ENCODE measurements around the gene ZNF135. TPM values are rescaled to one million over a fixed set of nuclear protein-coding genes. Genes with fewer than 3 reads are reported as not detected.

Gene ZNF135
- 10 to 100 TPM in 9 of 10 donors, 1 to 10 TPM in 1; 9.9 to 19.1 (median 13.7) TPM for polyA plus RNA-seq (ENCODE audit: insufficient read length in 10 of 10)
- long read RNA-seq, donor 1, partial matches to known transcripts = 0 of 1 reads
- long read RNA-seq, donor 1, other reads (novel, unspliced or antisense) = 0 of 1 reads
- long read RNA-seq, donor 2, partial matches to known transcripts = 0 of 3 reads
- long read RNA-seq, donor 2, other reads (novel, unspliced or antisense) = 0 of 3 reads
- long read RNA-seq, donor 3 = 0 reads
- long read RNA-seq, donor 4, partial matches to known transcripts = 0 of 1 reads
- long read RNA-seq, donor 4, other reads (novel, unspliced or antisense) = 0 of 1 reads
- long read RNA-seq, donor 5 = 0 reads
- long read RNA-seq, donor 6, partial matches to known transcripts = 6 of 23 reads
- long read RNA-seq, donor 6, other reads (novel, unspliced or antisense) = 16 of 23 reads
- long read RNA-seq, donor 7, partial matches to known transcripts = 0 of 1 reads
- long read RNA-seq, donor 7, other reads (novel, unspliced or antisense) = 0 of 1 reads
- long read RNA-seq, donor 8, partial matches to known transcripts = 0 of 6 reads
- long read RNA-seq, donor 8, other reads (novel, unspliced or antisense) = 5 of 6 reads
- long read RNA-seq, donor 9 = 0 reads

- DNase-seq = peak; percentile 92 to 97 (median 93)
Observed at GRCh38 chr19:58059003-58059670, at the start of gene ZNF135. ZNF135 (plus strand) TSS chr19:58059282; CDS start chr19:58060003, 721 bp downstream.

- DNase-seq = no peak
Observed at GRCh38 chr19:58009301-58009665, 49.8 kb upstream of the ZNF135 start.

GRCh38 chr19:58009666-58010301, 49.3 kb upstream of the ZNF135 start:
- DNase-seq = peak; percentile 88 to 97 (median 93)

GRCh38 chr19:58010507-58010906, 48.6 kb upstream of the ZNF135 start:
- DNase-seq = no peak

- no peak for DNase-seq
Observed at GRCh38 chr19:58014141-58014540, 44.9 kb upstream of the ZNF135 start.

- DNase-seq = no peak
Observed at GRCh38 chr19:58020129-58020528, 39.0 kb upstream of the ZNF135 start.

- DNase-seq = peak; percentile 60 to 89 (median 85)
Observed at GRCh38 chr19:58021541-58022282, 37.4 kb upstream of the ZNF135 start.

GRCh38 chr19:58022283-58022660, 36.8 kb upstream of the ZNF135 start:
- DNase-seq = no peak

- no peak for DNase-seq
Observed at GRCh38 chr19:58024661-58025060, 34.4 kb upstream of the ZNF135 start.

- peak; percentile 86 to 97 (median 96) for DNase-seq
Observed at GRCh38 chr19:58033741-58034476, 25.2 kb upstream of the ZNF135 start, which contains the start of gene ZSCAN1. ZSCAN1 (plus strand) TSS chr19:58034025; CDS start chr19:58037837, 3,812 bp downstream.

- peak in 1 of 3 donors; percentile 41 for DNase-seq
Observed at GRCh38 chr19:58034477-58034793, 24.6 kb upstream of the ZNF135 start.

- DNase-seq = peak in 1 of 3 donors; percentile 12
Observed at GRCh38 chr19:58035863-58036262, 23.2 kb upstream of the ZNF135 start.

GRCh38 chr19:58037927-58038687, 21.0 kb upstream of the ZNF135 start:
- DNase-seq = peak in 1 of 3 donors; percentile 36

- DNase-seq = peak in 1 of 3 donors; percentile 12
Observed at GRCh38 chr19:58038688-58039204, 20.3 kb upstream of the ZNF135 start.

GRCh38 chr19:58040751-58041525, 18.1 kb upstream of the ZNF135 start:
- DNase-seq = no peak

GRCh38 chr19:58042495-58043340, 16.4 kb upstream of the ZNF135 start:
- DNase-seq = no peak

- no peak for DNase-seq
Observed at GRCh38 chr19:58044391-58044790, 14.7 kb upstream of the ZNF135 start.

- DNase-seq = no peak
Observed at GRCh38 chr19:58044886-58045285, 14.2 kb upstream of the ZNF135 start.
